GM19455 (cell line): ENCODE measurements around the gene SCN2A.
"Not testable (repeated sequence)": the region's sequence is repeated elsewhere in the genome, so short reads cannot be mapped to it uniquely, and the experiment has no call there.

Experiments used
- ATAC-seq: cut with Tn5 transposase; IDR thresholded peaks from one replicate; pipeline ENCODE4 v1.9.1; 2021; ENCODE audit not compliant: unreplicated experiment

The SCN2A gene

DNA sequence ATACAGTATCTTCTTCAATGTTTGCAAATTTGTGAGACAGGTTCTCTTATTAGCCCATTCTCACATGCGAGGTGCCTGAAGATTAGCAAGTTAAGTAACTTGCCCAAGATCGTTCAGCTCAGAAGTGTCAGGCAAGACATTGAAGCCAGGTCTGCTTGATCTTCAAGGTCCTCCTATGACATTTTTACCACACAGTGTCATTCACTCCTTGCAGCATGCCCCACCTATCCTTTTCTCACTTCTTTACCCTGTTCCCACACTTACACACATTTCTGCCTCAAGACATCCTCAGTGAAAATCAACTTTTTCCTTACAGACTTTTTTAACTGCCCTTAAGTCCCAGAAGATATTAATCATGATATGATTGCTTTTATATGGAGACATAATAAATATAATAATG, 73.8 kb downstream of the SCN2A start:
- no peak for ATAC-seq

DNA sequence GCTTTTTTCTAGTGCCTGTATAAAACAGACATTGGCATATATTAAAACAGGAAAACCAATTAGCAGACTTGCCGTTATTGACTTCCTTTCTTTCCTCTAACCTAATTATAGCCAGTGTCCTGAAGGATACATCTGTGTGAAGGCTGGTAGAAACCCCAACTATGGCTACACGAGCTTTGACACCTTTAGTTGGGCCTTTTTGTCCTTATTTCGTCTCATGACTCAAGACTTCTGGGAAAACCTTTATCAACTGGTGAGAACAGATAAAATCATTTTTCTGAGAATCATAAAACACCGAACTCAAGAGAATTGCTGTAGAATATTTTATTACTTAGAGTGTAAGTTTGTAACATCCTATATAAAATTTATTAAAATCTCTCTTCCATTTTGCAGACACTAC, 74.3 kb downstream of the SCN2A start:
- ATAC-seq: no peak

DNA sequence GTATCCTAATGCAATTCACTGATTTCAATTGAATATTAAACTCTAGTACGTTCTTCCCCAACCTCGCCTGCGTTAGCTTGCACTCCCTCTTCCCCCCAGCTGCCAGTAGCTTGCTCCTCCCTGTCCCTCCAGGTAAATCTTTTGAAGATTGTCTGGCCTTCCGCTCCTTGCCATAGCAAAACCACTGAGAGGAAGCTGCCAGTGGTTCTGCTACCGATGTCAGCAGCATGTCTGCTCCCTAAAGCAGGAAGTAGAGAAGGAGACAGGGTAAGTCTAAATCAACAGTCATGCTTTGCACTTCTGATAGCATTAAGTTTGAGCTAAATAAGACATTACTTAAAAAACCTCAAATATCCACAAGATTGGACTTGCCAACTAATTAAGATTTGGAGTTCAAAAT, 89.1 kb downstream of the SCN2A start:
- ATAC-seq: no peak

DNA sequence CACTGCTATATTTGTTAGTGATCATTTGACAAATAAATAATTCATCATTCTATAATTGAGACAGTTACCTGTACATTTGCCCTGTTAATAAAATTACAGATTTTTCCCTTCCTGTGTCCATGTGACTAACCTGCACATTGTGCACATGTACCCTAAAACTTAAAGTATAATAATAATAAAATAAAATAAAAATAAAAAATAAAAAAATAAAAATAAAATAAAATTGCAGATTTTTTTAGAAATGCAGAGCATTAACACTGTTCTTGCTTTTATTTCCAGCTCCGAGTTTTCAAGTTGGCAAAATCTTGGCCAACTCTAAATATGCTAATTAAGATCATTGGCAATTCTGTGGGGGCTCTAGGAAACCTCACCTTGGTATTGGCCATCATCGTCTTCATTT, 105.1 kb downstream of the SCN2A start:
- not testable (repeated sequence) for ATAC-seq

DNA sequence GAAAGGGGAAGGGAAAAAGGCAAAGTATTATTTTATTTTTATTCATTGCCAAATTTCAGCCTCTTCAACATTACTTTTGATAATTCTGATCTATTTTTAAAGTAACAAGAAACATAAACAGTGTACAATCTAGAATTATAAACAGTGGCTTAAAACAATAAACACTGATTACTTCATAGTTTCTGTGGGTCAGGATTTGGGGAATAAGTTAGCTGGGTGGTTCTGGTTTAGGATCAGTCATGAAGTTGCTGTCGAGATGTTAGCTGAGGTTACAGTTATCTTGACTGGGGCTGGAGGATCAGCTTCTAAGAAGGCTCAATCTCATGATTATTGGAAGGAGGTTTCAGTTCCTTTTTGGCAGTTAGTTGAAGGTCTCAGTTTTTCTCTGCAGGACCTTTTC, 109.2 kb downstream of the SCN2A start:
- ATAC-seq: no peak

DNA sequence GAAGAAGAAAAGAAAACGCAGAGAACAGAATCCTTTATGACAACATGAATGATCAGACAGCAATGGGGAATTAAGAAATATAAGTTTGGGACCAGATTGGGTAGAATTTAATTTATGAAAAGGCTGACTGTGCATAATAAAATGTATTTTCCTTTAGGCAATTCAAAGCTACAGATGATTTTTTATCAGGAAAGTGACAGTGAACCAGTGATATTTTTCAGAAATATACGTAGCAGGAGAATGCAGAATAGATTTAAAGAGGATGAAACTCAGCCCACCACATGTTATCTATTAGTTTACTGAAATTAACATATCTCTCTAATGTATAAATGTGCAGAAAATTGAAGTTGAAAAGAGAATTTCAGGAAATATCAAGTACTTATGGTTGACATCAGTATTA, 110.0 kb downstream of the SCN2A start:
- no peak for ATAC-seq

DNA sequence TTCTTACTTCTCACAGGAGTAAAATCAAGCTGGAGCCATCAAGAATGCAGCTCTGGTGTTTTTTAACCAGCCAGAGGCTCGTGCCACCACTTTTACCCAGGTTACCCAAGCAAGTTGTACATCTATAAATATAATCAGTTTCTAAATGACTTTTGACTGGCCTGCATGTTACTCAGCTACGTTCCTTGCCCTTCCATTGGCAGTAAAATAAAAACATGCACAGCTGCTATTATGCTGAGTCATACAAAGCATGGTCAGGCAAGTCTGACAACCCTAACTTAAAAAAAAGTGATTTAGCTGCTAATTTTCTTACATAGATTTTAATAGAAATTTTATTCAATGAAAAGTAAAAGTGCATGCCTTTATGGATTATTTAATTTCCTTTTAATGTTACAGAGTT, 118.5 kb downstream of the SCN2A start:
- peak; percentile 76 for ATAC-seq

DNA sequence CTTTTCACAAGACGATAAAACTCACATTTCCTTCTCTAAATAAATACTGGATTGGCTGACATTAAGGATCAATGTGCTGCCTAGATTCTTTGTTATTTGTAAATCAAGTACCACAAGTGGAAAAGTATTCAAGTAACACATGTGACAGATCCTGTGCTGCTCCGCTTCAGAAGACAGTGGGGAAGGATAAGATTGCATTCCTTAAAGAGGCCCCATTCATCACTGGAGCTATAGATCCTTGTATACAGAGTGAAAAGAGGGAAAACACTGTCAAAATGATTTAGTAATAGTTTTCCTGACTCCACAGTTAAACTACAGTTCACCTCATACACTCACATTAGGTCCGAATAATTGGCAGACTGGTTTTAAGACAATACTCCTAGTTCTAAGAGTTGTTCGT, 122.3 kb downstream of the SCN2A start:
- ATAC-seq: no peak

DNA sequence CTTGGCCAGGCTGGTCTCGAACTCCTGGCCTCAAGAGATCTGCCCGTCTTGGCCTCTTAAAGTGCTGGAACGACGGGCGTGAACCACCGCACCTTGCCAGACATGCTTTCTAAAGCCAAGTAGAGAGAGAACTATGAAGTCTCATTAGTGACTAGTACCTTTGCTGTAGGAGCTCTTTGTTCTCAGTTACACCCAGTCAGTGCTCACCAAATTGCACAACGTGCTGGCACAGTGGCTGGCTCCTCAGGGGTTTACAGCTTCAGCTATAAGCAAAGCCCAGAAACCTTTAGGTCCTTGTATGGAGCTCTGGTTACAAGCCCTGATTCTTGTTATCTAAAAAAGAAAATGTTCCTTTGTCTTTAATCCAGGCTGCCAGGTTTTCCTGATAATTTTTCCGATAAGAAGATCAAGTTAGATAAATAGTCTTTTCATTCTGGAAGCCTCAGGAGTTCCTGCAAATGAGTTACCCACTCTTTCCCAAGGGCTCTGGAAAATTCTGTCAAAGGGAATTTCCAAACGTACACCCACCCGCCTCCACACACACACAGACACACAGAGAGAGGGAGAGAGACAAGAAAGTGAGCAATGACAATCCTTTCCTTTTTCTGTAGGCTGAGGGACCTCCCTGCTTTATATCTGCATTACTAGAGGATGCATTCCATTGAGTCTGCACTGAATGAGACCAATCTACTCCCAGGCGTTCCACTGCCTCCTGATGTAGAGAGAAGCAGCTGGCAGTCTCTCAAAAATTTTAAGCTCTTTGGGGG, 130.1 kb downstream of the SCN2A start:
- ATAC-seq: no peak

DNA sequence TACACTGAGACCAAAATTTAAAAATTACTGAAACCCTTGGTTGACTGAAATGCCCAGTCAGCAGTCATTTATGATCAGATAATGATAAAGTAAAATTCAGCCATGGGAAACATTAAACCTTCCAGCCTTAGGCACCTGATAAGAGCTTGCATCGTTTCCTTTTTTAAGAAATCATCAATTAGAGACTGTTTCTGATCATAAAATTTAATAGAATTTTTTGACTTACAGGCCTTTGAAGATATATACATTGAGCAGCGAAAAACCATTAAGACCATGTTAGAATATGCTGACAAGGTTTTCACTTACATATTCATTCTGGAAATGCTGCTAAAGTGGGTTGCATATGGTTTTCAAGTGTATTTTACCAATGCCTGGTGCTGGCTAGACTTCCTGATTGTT, 130.7 kb downstream of the SCN2A start:
- ATAC-seq: no peak

DNA sequence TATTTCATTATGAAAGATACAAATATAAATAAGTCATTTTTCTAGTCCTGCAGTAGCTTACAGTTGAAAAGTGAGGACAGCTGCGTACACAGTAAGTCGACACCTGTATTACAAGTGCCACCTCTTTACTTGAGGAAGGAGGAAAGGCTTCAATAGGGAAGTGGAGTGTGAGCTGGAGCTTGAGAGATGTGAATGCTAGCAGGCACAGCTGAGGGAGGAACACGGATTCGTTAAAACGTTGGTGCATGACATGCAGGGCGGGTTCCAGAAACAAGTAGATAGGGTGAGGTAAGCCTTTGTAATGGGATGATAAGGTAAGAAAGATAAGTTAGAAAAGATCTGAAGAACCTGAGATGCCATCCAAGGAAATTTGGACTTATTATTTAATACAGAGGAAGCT, 132.1 kb downstream of the SCN2A start:
- no peak for ATAC-seq

DNA sequence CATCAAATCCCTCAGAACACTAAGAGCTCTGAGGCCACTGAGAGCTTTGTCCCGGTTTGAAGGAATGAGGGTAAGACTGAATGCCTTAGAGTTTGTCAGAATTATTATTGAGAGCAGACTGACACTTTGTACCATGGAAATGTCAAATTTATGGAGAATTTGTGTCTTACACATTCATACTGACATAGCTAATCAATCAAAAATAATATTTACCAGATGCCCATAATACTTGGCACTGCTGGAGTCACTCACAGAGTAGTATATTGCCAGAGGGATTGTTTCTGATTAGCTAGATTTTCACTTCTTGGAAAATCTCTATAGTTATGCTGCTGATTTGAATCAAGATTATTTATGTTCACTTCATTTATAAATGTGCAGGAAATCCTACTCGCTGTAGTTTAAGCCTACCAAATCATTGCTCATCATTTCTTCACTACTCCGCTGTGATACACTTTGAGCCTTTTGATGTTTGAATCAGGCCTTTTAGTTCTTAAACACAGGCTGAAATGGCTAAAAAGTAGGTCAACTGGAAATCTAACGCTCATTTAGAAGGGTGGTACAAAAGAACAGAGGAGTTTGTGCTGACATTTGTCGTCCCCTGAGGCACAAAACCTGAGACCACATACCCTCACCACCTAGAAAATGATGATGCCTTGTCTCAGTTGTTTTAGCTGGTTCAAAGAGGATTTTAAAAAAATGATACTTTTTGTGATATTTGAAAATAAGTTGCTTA, 134.2 kb downstream of the SCN2A start:
- ATAC-seq: no peak

DNA sequence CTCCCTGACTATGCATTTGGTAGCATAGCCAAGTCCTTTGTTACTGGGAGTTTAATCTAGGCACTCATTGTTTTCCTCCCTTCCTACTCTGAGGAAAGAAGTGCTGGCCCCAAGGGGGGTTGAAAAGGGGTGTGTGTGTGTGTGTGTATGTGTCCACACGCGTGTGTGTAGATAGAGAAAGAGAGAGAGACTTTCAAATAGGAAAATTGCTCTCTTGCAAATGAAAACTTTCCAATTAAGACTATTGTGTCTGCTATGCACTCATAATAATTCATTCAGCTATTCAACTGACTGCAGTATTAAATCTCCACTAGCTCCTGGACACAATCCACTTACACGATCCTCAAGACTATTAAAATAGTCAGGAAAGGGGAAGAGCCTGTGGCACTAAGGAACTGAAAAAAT, 137.4 kb downstream of the SCN2A start:
- ATAC-seq: no peak

DNA sequence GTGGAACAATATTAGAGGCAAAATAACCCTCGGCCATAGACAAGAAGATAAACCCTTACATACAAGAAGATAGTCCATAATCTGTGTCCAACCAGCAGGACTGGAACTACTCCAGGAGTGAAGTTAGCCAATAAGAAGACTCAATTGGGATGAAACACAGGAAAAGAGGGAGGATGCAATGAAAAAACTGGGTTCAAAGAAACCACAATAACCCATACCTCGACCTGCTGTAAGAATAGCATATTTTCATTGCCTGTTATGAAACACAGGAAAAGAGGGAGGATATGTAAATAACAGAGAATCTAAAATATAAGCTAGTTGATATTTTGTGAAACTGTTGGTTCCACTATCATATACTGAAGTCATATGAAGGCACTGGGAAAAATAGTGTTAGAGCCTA, 143.1 kb downstream of the SCN2A start:
- no peak for ATAC-seq

DNA sequence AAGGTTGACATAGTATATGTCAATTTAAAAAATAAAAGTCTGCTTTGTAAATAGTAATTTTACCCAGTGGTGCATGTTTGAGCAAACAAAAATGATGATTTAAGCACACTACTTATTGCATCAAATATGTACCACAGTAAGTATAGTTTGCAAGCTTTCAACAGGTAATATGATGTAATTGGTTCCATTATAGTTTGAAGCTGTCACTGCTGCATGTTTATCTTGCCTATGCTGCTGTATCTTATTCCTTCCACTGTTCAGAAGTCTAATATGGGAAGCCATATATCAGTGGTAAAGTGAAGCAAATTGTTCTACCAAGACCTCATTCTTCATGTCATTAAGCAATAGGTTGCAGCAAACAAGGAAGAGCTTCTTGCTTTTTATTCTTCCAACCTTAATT, 151.7 kb downstream of the SCN2A start:
- no peak for ATAC-seq

DNA sequence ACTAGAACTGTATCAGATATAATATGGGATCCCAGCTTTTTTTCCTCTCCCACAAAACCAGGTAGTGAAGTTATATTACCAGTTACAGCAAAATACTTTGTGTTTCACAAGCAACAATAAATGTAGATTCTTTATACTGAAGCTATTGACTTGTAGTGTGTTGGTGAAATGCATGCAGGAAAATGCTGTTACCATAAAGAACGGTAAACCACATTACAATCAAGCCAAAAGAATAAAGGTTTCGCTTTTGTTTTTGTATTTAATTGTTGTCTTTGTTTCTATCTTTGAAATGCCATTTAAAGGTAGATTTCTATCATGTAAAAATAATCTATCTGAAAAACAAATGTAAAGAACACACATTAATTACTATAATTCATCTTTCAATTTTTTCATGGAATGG, 152.6 kb downstream of the SCN2A start:
- ATAC-seq: no peak

DNA sequence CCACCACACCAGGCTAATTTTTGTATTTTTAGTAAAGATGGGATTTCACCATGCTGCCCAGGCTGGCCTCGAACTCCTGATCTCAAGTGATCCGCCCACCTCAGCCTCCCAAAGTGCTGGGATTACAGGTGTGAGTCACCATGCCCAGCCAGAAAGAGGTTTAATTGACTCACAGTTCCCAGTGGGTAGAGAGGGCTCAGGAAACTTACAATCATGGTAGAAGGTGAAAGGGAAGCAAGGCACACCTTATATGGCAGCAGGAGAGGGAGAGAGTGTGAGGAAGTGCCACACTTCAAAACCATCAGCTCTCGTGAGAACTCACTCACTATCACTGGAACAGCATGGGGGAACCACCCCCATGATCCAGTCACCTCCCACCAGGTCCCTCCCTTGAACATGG, 159.4 kb downstream of the SCN2A start:
- not testable (repeated sequence) for ATAC-seq

DNA sequence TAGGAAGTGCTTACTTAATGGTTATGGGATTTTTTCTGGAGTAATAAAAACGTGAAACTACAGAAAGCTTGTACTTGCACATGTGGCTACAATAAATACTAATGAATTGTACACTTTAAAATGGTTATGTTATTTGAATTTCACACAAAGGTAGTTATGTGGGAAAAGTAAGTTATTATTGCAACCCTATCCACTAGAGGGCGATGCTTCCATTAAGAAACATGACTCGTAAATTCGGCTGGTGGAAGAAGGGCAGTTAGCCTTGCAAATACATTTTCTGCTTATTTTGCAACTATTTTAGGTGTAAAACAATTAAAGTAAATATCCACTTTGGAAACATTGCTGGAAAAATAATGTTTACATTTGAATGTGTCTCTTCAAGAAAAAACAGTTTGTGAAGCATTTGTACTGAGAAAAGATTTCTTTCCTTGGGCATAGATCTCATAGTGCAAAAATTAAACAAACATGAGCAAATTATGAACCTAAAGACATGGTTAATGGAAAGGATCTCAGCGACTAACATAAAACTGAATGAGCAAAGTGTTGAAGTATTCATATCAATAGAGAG, 162.2 kb downstream of the SCN2A start:
- peak; percentile 85 for ATAC-seq

DNA sequence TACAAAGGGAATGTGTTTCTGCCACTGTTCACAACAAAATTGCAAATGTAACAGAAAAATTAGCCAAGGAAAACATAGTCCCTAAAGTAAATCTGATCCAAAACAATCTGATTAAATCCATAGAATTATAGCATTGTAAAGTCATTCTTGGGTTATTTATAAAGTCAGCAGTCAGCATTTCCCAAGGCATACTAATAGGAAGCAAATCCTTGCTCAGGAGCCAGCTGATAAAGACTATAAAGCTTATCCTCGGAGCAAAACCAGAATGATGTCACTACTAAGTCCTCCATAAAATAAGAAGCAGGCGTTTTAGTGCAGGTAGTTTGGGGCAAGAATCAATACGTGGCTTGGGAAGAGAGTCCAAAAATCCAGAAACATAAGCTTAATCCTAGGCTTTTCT, 162.9 kb downstream of the SCN2A start:
- no peak for ATAC-seq

DNA sequence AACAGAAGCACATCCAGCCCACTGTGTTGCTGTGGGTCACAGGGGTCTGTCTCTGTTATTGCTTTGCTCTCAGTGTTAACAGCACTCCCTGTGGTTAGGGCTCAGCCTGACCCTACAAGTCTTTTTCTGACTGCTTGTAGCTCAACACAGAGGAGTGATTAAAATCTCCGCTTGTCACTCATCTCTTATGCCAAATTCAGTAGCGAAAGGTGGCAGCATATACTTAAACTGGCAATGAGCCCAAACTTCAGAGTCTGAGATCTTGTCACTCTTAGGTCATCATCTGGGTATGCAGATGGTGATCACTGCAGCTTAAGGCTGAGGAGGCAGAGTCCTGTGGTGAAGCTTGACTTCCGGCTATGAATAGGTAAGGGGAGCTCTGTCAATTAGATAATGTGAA, 167.0 kb downstream of the SCN2A start:
- ATAC-seq: no peak

DNA sequence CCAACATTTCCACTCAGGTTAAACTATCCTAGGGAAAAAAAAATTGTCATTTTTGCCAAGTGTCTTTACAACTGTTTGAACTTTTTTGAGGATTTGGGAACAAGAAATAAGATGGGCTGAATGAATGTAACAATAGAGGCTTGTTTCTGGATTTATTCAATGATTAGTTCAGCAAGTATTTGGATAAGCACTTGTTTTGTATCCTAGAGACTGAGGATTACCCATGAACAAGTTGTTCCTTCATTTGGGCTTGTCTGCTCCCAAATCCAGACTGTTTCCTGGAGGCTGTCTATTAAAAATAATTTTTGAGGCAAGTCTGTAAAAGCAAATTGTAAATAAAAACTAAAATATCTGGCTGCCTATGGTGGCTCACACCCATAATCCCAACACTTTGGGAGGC, 168.3 kb downstream of the SCN2A start:
- no peak for ATAC-seq

DNA sequence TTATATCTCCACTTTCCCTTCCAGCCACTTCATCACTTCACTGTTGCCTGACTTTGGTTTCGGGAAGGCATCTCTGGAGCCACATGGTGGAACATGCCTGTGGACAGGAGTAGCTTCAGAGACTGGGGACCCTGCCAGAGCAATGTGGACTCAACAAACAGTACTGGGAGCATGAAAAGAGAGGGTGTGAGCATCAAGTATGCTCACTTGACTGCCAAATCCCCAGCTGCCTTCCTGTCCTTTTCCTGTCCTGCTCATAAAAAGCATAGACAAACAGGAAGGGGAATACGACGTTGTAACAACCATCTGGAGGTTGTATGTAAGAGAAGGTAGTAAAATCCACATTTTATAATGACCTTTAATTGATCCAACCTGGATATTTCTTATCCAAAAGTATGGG, 169.0 kb downstream of the SCN2A start:
- ATAC-seq: no peak
